Rectal smooth muscle tissue (tissue), 1 donor: Measurements from ENCODE around the gene SORD.
A peak's percentile ranks its signal among the peaks of the same experiment; 100 is the strongest.

ENCODE experiments used
- H3K27ac ChIP-seq: one replicate; pipeline ENCODE4 v1.7.0; 2013; ENCODE audit warnings: low read depth, low read length, inconsistent platforms
- H3K27me3 ChIP-seq: one replicate; pipeline ENCODE4 v1.7.0; 2013; ENCODE audit warnings: low read length; ENCODE audit not compliant: control insufficient read depth, insufficient read depth
- H3K36me3 ChIP-seq: one replicate; pipeline ENCODE4 v1.7.0; 2013; ENCODE audit warnings: low read length; ENCODE audit not compliant: control insufficient read depth, insufficient read depth
- H3K4me1 ChIP-seq: one replicate; pipeline ENCODE4 v1.7.0; 2013; ENCODE audit warnings: low read length; ENCODE audit not compliant: control insufficient read depth, insufficient read depth
- H3K4me3 ChIP-seq: one replicate; pipeline ENCODE4 v1.7.0; 2013; ENCODE audit warnings: low read length
- H3K9ac ChIP-seq: one replicate; pipeline ENCODE4 v1.7.0; 2013; ENCODE audit warnings: low read length

Gene SORD

DNA sequence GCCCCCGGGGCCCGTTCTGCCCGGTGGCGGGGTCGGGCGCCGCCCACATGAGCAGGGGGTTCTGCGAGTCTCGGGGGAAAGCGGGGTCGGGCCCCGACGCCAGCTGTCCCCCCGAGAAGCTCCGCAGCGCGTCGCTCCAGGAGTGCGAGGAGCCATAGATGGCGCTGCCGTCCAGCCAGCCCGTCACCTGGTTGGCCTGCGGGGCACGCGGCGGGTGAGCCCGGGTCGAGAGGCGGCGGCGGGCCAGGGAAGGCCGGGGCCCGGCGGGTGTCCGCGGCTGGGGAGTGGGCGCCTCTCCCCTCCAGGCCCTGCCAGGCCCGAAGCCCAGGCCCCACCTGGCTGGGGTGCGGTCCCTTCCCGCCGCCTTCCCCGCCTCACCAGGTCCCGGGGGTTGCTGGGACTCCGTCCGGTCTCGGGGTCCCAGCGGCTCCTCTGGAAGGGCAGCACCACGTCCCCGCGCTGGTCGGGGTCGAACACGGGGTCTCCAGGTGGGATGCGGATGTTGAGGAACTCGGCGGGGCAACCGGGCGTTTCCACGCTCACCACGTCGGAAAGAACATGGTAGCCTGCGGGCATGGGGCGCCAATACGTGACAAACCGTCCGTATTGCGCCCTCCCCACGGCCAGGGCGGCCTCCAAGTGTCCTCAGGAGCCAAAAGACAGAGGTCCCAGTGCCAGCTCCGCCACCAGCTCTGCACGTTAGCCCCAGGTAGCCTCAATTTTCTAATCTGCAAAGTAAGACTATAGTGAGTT, 88.6 kb downstream of the SORD start:
- Histone ChIP-seq H3K27ac (no peak overlapping the region), H3K4me3 (no peak overlapping the region), H3K4me1 (no peaks in the 10 kb centered on the region), H3K36me3 (no peaks in the 10 kb centered on the region), H3K27me3 (peaks cover 37% of the 10 kb centered on the region), H3K9ac (no peak overlapping the region)

DNA sequence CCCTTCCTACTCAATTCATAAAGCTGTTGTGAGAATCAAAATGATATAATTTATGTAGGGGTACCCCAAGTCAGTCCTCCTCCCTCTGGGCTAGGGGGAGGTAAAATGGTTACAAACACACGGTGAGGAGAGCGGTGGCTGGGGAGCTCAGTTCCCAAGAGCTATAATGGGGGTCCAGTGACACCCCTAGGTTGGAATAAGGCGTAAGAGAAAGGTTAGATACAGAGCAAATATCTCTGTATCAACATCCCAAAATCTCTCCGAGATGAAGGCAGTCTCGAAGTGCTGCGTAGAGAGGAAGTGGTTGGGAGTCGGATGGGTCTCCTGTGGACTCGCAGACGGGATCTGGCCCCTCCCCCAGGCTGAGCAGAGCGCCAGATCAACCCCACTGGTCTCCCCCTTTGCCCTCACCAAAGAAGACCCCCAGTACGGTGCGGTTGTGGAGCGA, 89.2 kb downstream of the SORD start:
- no peaks in the 10 kb centered on the region for H3K36me3 ChIP-seq
- peaks cover 43% of the 10 kb centered on the region for H3K27me3 ChIP-seq
- H3K4me3 ChIP-seq, result peak overlapping the region; percentile 33
- H3K27ac ChIP-seq, result no peak overlapping the region
- H3K4me1 ChIP-seq, result peaks cover 3% of the 10 kb centered on the region
- no peak overlapping the region for H3K9ac ChIP-seq

DNA sequence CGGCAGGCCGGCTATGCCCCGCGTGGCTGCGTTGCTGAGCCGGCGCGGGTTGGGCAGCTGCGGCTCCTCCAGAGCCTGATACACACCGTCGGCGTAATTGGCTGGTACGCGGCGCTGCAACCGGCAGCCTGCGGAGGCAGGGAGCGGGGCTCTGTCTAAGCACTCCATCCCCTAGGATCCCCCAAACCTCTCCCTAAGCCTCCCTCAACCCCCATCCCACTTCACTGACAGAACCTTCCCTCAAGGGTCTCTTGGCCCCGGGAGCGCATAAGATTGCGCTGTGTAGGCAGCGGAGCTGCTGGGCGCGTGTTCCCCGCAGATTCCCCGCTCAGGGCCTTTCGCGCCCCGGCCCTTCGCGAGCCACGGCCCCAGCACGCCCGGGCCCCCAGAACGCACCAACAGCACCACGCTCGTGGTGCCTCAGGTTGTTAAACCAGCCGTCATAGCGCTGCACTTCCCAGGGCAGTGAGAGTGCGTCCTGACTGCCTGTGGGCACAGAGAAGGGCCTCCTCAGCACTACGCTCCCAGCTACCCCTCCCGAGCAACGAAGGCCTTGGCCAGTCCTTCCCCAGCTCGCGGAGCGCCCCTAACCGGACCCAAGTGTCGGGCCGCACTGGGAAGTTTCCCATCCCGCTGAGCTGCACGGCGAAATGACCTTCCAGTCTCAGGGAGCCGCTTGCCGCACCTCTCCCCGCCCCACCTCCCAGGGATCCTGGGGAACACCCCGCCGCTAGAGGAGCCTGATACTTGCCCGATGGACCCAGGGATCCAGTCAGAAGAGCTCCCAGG, 89.8 kb downstream of the SORD start:
- H3K9ac ChIP-seq, result no peak overlapping the region
- H3K27me3 ChIP-seq, result peaks cover 46% of the 10 kb centered on the region
- H3K36me3 ChIP-seq, result no peaks in the 10 kb centered on the region

DNA sequence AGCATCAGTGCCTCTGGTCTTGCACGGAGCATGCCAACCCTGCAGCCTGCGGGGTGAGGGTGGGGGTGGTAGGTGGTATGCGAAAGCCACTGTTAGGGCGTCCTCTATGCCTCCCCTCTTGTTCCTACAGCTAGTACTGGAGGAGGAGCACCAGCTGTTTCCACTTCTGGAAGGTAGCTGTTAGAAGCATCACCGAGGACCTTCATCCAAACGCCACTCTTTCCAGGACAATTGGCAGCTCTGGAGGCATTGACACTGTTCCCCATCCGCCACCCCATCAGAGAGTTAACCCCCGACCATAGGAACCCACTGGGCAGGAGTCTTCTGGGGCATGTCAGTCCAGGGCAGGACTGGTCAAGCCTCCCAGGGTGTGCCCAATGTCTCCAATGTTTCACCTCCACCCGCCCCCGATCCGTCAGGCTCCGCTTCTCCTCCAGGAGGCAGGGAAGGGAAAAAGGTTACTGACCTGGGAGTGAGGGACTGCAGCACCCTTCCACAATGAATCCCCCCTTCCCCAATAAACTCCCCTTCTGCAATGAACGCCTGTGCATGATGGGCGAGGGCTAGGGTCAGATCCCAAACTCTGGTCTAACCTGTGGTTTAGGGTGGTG, 90.5 kb downstream of the SORD start:
- peaks cover 46% of the 10 kb centered on the region for H3K27me3 ChIP-seq
- H3K36me3 ChIP-seq, result no peaks in the 10 kb centered on the region
- no peak overlapping the region for H3K9ac ChIP-seq
- H3K27ac ChIP-seq, result no peak overlapping the region
- H3K4me3 ChIP-seq, result no peak overlapping the region
- H3K4me1 ChIP-seq, result peaks cover 3% of the 10 kb centered on the region

More for the DNA sequence above, 89.8 kb downstream of the SORD start:
- Histone ChIP-seq H3K27ac (no peak overlapping the region), H3K4me3 (peak overlapping the region; percentile 33), H3K4me1 (peaks cover 3% of the 10 kb centered on the region)

DNA sequence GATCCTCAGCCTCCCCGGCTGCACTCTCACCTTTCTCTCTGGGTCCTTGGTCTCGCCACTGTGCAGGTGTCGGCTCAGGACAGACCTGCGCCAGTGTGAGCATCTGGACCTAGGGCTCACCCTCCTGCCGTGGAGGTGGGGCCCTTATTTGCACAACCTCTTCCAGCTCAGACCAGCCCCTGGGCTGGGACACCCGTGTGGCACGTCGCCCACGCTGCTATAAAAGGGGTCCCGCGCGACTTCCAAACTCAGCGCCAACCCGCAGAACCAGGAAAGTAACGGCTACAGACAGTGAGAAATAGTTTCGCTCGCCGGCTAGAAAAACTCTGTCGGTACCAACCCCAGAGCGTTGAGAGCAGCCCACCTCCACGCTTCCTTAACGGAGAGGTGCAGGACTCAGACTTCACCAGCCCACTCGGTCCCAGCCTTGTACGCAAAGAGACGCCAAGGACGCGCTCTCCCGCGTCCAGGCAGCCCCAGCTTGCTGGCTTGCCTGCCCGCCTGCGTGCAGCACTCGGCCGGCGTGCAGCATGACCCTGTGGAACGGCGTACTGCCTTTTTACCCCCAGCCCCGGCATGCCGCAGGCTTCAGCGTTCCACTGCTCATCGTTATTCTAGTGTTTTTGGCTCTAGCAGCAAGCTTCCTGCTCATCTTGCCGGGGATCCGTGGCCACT, 91.2 kb downstream of the SORD start, which contains the start of the genes DUOX2 and DUOXA2:
Gene DUOX2 (minus strand): TSS at position 97 of the 675 bp plus-strand sequence. CDS start 761 bp downstream, outside the sequence.
Gene DUOXA2 (plus strand): TSS at position 251 of the 675 bp plus-strand sequence. CDS start 280 bp downstream, at position 531.
- no peak within 1 kb of the TSS for H3K9ac ChIP-seq
- peaks cover 3% of the 10 kb centered on the region for H3K4me1 ChIP-seq
- H3K27ac ChIP-seq, result no peak within 1 kb of the TSS
- no peaks in the 10 kb centered on the region for H3K36me3 ChIP-seq
- peak within 1 kb of the TSS; percentile 16 for H3K4me3 ChIP-seq
- peaks cover 48% of the 10 kb centered on the region for H3K27me3 ChIP-seq

DNA sequence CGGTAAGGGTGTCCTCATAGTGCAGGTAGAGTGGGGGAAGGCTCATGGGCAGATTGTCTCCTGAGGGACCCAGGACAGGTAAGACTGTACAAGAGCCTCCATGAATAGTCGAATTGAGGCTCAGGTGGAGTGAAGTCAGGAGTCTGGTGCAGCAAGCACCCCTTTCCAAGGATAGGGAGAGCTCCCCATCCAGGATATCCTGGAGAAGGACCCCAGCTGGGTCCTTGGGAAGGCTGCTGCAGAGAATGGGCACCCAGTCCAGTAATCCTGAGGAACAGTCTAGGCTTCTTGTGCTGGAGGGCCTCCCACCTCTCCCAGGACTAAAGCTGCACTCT, 91.7 kb downstream of the SORD start:
- Histone ChIP-seq H3K27me3 (peaks cover 49% of the 10 kb centered on the region), H3K27ac (no peak overlapping the region), H3K4me1 (peaks cover 3% of the 10 kb centered on the region), H3K4me3 (no peak overlapping the region), H3K9ac (no peak overlapping the region), H3K36me3 (no peaks in the 10 kb centered on the region)

DNA sequence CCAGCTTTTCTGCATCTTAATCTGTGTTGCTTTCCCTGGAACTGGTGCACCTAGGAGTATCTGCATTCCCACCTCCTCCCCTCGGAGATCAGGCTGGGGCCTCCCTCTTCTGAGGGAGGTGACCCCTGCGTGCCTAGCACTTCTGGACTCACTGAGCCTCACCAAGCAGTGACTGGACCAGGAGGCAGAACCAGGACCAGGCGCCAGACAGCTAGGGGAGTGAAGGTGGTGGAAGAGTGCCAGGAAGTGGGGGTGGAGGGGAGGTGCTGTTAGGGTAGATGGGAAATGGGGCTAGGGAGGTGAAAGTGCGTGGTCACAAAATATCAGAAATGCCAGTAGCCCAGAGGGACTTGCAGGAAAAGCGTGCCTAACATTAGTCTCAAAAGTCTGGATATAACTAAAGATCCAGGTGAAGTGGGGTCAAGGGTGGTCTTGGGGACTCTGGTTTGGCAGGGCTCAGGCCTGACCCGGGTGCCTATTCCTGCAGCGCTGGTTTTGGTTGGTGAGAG, 92.4 kb downstream of the SORD start:
- Histone ChIP-seq H3K27me3 (peaks cover 47% of the 10 kb centered on the region), H3K36me3 (no peaks in the 10 kb centered on the region), H3K4me3 (no peak overlapping the region), H3K4me1 (peaks cover 3% of the 10 kb centered on the region), H3K9ac (no peak overlapping the region), H3K27ac (no peak overlapping the region)

DNA sequence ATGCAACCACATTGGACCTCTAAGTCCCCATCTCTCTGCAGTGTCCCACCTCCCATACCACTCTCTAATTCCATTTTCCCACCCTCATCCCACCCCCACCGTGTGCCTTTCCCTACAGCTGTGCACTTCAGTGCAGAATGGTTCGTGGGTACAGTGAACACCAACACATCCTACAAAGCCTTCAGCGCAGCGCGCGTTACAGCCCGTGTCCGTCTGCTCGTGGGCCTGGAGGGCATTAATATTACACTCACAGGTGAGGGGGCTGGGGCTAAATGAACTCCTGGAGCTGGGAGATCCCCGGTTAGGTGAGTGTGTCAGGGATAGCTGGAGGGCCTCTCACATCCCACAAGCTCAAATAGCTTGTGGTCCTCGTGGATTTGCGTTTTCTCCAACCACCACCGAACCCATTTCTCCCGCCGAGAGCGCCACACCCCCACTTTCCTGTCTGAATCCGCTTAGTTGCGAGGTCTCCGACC, 93.0 kb downstream of the SORD start:
- Histone ChIP-seq H3K4me1 (peaks cover 3% of the 10 kb centered on the region), H3K27ac (no peak overlapping the region), H3K4me3 (no peak overlapping the region), H3K27me3 (peaks cover 51% of the 10 kb centered on the region), H3K9ac (no peak overlapping the region), H3K36me3 (no peaks in the 10 kb centered on the region)

DNA sequence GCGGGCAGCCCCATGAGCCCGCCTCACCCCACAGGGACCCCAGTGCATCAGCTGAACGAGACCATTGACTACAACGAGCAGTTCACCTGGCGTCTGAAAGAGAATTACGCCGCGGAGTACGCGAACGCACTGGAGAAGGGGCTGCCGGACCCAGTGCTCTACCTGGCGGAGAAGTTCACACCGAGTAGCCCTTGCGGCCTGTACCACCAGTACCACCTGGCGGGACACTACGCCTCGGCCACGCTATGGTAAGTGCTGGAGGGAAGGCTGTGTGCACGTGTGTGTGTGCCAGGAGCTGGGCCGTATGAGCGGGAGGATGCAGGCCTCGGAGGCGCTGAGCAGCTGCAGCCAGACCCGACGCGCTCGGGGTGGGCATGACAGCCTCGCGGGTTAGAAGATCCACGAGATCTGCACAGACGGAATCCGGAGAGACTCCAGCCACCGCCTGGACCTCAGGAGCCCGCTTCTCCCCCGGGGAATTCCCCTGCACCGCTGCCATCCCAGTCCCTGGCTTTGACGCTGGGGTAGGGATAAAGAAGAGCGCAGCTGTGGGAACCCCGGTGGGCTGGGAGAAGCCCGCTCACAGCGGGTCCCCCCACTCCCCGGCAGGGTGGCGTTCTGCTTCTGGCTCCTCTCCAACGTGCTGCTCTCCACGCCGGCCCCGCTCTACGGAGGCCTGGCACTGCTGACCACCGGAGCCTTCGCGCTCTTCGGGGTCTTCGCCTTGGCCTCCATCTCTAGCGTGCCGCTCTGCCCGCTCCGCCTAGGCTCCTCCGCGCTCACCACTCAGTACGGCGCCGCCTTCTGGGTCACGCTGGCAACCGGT, 93.7 kb downstream of the SORD start:
- Histone ChIP-seq H3K27me3 (peaks cover 51% of the 10 kb centered on the region), H3K27ac (no peak overlapping the region), H3K4me3 (peak overlapping the region; percentile 5), H3K9ac (no peak overlapping the region), H3K4me1 (peaks cover 3% of the 10 kb centered on the region), H3K36me3 (no peaks in the 10 kb centered on the region)

DNA sequence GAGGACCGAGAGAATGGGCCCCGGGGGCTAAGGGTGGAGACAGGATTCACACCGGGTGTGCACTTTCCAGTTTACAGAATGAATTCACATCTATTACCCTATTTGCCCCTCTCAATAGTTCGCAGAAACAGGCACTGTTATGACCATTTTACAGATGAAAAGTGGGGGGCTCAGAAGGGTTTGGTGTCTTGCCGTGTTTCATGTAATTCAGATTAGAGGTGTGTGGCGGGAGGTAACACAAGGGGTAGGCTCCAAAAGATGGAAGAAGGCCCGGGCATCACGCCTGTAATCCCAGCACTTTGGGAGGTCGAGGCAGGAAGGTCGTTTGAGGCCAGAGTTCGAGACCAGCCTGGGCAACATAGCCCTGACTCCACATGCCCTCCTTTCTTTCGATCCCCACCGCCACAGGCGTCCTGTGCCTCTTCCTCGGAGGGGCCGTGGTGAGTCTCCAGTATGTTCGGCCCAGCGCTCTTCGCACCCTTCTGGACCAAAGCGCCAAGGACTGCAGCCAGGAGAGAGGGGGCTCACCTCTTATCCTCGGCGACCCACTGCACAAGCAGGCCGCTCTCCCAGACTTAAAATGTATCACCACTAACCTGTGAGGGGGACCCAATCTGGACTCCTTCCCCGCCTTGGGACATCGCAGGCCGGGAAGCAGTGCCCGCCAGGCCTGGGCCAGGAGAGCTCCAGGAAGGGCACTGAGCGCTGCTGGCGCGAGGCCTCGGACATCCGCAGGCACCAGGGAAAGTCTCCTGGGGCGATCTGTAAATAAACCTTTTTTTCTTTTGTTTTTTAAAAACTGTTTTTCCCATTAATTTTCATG, 94.5 kb downstream of the SORD start:
- Histone ChIP-seq H3K4me1 (peaks cover 3% of the 10 kb centered on the region), H3K27me3 (peaks cover 48% of the 10 kb centered on the region), H3K9ac (no peak overlapping the region), H3K4me3 (peak overlapping the region; percentile 35), H3K27ac (no peak overlapping the region), H3K36me3 (no peaks in the 10 kb centered on the region)
